Inflammatory macrophage (primary cell): Measurements from ENCODE around the gene CDK4.
A peak's percentile ranks its signal among the peaks of the same experiment; 100 is the strongest.

Experiments
- DNase-seq, 2 donors: peaks; one replicate each; pipeline ENCODE4 v3.0.0-alpha.2; 2020 to 2022

Gene CDK4

DNA sequence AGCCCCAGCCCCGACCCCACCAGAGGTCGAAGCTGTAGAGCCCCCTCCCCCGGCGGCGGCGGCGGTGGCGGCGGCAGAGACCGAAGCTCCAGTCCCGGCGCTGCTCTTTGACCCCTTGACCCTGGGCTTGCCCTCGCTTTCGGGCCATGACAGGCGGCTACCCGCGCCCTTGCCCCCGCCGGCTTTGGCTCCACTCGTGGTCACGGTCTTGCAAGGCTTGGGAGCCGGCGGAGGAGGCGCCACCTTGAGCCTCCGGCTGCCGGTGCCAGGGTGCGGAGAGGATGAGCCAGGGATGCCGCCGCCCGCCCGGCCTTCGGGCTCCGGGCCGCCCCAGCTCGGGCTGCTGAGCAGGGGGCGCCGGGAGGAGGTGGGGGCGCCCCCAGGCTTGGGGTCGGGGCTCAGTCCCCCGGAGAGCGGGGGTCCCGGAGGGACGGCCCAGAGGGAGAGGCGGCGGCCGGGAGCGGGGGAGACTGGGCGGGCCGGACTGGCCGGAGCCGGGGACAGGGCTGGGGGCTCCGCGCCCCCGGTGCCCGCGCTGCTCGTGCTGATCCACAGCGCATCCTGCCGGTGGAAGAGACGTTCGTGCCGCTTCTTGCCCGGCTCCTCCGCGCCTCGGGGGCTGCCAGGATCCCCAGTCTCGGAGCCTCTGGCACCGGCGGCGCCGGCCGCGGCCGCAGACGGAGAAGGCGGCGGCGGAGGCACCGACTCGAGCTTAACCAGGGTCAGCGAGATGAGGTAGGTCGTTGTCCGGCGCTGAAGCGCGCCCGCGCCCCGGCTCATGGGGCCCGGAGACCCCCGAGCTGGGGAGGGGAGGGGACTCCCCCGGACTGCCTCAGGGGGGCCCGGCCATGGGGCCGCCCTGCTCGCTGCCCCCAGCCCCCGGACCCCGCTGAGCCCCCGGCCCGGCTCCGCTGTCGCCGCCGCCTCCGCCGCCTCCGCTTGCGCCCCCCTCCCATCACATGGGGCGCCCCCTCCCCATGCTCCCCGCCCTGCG lies 14.3 kb downstream of the CDK4 start:
- DNase-seq = no peak

DNA sequence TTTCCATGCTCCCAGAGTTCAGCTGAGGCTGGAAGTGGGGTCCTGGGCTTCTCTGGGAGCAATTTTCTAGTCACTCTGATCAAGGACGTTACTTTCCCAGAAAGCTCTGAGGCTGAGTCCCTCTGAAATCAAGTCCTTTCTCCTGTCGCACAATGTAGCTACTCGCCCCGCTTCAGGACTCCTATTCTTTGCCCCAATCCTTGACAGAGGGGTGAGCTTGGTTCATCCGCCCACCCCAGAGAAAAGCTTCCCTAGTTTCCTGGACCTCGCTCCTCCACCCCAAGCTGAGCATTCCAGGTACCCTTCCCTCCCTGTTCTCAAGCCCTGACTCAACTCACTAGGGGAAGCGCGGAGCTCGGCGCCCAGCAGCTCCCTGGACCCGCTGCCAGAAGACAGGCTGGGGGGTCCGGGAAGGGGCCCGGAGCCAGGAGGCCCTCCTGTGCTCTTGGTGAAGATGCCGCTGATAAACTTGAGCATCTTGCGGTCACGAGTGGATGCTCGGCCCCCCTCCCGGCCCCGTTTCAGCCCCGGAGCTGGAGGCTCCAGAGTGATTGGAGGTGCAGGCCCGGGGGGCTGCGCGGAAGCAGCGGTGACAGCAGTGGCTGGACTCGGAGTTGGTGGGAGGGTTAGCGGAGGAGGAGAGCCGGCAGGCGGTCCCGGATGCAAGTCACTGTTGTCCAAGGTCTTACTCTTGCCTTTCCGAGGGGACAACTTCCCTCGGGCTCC lies 15.2 kb downstream of the CDK4 start:
- DNase-seq = no peak

GRCh38 chr12:57735952-57736740 lies 16.0 kb downstream of the CDK4 start:
- DNase-seq = no peak

DNA sequence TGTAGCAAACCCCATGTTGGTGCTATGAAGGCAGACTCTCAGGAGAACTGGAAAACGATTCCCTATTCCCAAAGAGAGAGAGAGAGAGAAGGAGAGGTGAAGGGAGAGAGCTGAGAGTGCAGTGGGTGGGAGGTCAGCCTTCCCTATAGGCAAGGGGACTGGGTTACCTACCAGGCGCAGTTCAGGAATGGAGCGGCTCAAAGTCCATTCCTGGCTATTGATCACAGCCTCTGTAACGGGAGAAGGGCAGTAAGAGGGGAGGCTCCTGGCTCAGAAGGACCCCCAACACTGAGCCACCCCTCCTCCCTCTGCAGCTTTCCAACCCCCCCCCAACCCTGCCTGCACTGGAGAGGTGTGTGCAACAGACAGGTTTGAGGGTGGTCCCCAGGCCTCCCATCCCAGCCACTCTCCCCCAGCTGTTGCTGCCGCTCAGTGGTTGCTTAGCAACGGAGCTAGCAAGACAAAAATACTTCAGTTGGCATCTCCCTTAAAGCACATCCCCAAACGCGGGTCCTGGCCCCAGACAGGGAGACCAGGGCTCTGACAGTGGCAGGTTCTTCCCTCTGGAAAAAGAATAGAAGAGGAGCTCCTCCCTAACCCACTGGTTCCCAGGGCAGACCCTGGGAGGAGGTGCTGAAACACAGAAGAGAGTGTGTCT lies 16.8 kb downstream of the CDK4 start:
- DNase-seq = no peak

DNA sequence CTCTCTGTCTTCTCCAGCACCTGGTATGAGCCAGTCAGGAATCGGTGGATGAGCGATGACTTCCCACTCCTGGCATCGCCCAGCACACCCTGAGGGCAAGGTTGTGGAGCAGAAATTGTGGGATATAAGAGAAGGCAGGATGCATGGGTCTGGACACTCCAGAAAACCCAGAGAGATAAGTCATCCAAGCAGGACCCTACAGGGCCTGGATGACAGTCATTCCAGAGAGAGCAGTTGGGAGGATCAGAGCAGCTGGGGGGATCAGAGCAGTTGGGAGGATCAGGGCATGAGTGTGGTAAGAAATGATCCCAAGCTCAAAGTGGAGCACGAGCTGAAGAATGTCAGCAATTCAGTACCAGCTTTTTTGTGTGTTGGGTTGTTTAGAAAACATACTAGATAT lies 17.5 kb downstream of the CDK4 start:
- no peak for DNase-seq

DNA sequence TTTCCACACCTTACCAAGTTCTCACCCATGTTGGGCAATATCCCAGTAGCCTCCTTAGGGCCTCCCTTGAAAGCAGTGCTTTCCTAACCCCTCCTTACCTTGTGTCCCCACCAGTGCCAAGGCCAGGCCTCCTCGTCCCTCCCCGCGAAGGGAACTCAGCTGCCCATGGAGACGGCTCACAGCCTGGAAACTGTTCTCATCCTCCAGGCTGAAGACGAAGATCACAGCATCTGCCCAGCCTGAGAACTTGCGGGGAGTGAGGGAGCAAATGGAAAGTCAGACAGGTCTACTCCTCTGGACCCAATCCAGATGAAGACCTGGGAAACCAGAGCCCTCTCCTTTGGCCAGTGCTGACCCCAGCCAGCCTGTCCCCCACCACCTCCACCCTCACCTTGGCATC lies 18.2 kb downstream of the CDK4 start:
- DNase-seq = no peak

GRCh38 chr12:57732726-57733593 lies 19.1 kb downstream of the CDK4 start:
- no peak for DNase-seq

DNA sequence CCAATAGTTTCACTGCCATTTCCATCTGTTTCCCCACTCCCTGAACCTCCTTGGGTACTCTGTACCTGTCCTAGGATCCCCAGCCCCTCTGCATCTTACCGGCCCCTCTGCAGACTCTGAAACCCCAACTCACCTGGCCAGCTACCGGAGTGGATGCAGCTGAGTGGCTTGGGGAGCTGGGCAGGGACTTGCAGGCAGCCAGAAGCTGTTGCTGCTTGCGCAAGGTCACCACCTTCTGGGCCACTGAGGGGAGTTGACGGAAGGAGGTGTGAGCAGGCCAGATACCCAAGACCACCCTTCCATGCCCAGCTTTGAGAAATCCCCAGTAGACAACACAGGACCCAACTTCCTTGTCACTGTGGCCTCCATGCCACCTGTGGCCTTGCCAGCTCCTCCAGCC lies 19.8 kb downstream of the CDK4 start:
- no peak for DNase-seq

DNA sequence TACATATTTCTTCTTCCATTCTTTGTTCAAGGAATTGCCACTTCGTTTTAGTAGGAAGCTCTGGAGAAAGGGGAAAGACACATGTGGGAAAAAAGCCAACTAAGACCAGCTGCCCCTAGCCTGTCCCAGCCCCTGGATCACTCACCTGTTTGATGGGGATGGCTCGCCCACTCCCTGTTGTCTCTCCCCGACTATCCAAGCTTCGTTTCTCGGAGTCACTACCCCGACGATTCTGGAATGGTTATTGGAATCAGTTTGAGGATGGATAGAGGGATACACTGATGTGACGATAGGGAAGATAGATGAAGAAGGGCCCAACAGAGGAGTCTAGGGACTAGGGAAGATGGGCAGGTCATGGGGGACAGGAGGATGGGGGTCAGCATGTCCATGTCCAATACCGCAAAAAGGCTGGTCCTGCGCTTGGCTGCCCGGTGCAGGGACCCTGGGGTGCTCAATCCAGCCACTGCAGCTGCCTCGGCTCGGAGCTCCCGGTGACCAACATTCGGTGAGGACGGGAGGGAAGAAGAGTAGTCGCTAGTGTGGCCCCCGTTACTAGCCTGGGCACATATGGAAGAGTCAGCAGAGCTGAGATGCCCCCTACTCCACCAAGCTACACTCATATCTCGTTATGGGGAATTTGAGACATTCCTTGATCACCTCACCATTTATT lies 20.6 kb downstream of the CDK4 start:
- DNase-seq = no peak

- DNase-seq = no peak
These were observed 21.6 kb downstream of the CDK4 start for GRCh38 chr12:57730336-57731067.

DNA sequence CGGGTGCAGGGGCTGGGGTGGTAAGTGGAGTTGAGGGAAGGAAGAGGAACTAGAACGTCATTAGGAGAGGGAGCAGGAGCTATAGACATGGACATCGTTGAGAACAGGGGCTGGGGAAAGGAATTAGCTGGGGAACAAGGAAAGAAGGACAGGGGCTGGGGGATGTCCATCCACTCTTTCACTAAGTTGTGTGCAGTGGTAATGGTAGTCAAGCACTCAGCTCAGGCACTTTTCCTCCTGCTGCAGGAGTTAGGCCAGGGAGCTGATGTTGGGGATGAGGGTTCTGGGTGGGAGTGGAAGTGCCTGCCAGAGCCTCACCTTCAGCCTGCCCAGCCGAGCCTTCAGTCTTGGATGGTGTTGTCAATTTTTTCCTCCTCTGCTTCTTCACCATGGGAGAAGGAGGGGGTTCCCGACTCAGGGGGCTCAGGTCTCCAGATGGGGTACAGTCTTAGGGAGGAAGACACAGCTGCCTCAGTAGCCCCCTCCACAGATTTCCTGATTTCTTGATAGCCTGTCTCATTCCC lies 22.7 kb downstream of the CDK4 start:
- DNase-seq = no peak

DNA sequence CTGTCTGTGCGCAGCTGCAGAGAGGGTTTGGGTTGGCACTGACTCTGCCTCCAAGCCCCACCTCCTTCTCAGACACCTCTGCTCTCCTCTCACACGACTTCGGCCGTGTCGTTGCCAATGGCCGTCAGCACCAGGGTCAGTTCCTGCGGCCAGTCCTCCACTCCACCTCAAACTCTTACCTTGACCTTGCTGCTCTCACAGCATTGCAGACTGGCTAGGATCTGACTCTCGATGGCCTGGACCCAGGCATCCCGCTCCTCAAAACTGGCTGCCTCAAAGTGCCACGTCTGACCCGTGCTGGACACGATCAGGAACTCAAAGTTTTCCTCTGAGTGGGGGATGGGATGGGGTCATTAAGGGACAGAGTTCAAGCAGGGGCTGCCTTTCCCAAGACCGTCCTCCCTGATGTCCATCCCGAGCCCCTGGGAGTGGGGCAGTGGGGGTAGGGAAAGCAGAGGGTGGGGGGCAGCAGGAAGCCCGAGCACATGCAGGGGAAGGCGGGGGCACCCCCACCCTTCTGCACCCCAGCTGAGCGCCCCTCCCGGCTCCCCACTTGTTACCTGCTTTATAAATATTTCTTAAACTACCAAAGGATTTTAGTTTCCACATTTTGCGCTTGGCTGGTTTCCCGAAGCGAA lies 24.2 kb downstream of the CDK4 start:
- DNase-seq = no peak

GRCh38 chr12:57726884-57727757 lies 25.0 kb downstream of the CDK4 start:
- DNase-seq = no peak

DNA sequence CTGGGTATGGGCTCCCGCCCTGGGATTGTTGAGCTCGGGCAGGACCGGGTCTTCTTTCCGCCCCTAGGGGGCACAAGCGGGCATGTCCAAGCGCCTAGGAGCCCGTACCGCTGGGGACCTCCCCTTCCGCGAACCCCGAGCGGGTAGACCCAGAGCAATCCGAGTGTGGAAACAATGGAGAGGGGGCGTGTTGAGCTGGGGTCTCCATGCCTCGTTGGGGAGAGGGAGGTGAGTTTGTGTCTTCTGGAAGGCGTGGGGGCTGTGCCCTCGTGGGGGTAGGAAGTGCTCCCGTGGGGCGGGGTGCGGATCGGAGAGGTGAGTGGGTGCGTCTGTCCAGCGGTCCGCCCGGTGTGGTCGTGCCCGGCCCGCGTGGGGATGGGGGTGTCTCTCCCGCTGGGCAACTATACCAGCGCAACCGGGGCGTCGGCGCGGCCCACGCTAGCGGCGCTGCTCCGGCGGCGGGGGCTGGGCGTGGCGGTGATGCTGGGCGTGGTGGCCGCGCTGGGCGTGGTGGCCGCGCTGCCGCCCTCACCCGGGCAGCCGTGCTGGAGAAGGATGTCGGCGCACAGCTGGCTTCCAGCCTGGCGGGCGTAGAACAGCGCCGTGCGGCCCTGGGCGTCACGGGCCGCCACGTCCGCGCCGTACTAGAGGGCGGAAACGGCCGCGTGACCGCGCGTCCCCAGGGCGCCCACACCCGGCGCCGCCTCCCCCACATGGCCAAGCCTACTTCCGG lies 25.8 kb downstream of the CDK4 start:
- DNase-seq = peak in 1 of 2 donors; percentile 9

- DNase-seq = no peak
These were observed 26.3 kb downstream of the CDK4 start for GRCh38 chr12:57725851-57726150.

GRCh38 chr12:57724936-57725740 lies 27.0 kb downstream of the CDK4 start:
- DNase-seq = no peak
